BLaER1 treated with 17β-estradiol and CSF1 and Interleukin-3, amounts not matched to agents 10 nM and 100 nM (cell line): ENCODE data around the gene PLEKHA7.

Experiments
- H3K27ac ChIP-seq, 11 experiments: shearing (Covaris generic); formaldehyde crosslinking; 2 replicates each; pipeline ENCODE4 v1.8.1; 2022
- H3K27me3 ChIP-seq, 11 experiments: shearing (Covaris generic); formaldehyde crosslinking; 2 replicates each; pipeline ENCODE4 v1.8.1; 2022
- H3K36me3 ChIP-seq, 11 experiments: shearing (Covaris generic); formaldehyde crosslinking; 2 replicates each; pipeline ENCODE4 v1.8.1; 2022
- H3K4me1 ChIP-seq, 10 experiments: shearing (Covaris generic); formaldehyde crosslinking; 2 replicates each; pipeline ENCODE4 v1.8.1; 2022
- H3K4me2 ChIP-seq, 11 experiments: shearing (Covaris generic); formaldehyde crosslinking; 2 replicates each; pipeline ENCODE4 v1.8.1; 2022
- H3K4me3 ChIP-seq, 10 experiments: shearing (Covaris generic); formaldehyde crosslinking; 2 replicates each; pipeline ENCODE4 v1.8.1; 2022
- H3K9ac ChIP-seq, 11 experiments: shearing (Covaris generic); formaldehyde crosslinking; 2 replicates each; pipeline ENCODE4 v1.8.1; 2022
- H3K9me3 ChIP-seq, 11 experiments: shearing (Covaris generic); formaldehyde crosslinking; replicated peaks in 1 of 11; 2 replicates each; pipeline ENCODE4 v1.8.1; 2022
- H4K20me1 ChIP-seq, 11 experiments: shearing (Covaris generic); formaldehyde crosslinking; 2 replicates each; pipeline ENCODE4 v1.8.1; 2022
- Cebpa-rat ChIP-seq, 11 experiments: shearing (Covaris generic); IDR thresholded peaks; 2 replicates each; pipeline ENCODE4 v1.8.1; 2022

The PLEKHA7 gene

GRCh38 chr11:16744128-16744725, 270.0 kb downstream of the PLEKHA7 start:
- H3K4me2 ChIP-seq, result peak overlapping the region in 1 of 11 experiments; percentile 24; a peak in 2 of 22 replicates
- H4K20me1 ChIP-seq, result peaks cover 84 to 100% (median 96%) of the 10 kb centered on the region in 11 experiments
- no peak overlapping the region for H3K4me3 ChIP-seq

GRCh38 chr11:16743478-16743877, 270.7 kb downstream of the PLEKHA7 start:
- H3K36me3 ChIP-seq, result peaks cover 50 to 85% (median 79%) of the 10 kb centered on the region in 11 experiments
- H3K9me3 ChIP-seq, result peaks cover 0 to 4% (median 0%) of the 10 kb centered on the region in 11 experiments; a peak in 2 of 22 replicates
- H4K20me1 ChIP-seq, result peaks cover 80 to 94% (median 88%) of the 10 kb centered on the region in 11 experiments
- H3K27me3 ChIP-seq, result no peaks in the 10 kb centered on the region
- H3K4me3 ChIP-seq, result no peak overlapping the region
- H3K9ac ChIP-seq, result no peak overlapping the region
- peaks cover 19 to 53% (median 35%) of the 10 kb centered on the region in 10 experiments for H3K4me1 ChIP-seq
- TF ChIP-seq Cebpa-rat (IDR thresholded peaks at IDR 0.05), result 0 out of 22 replicates have a peak, but pooled peaks of 1 of the 11 experiments have one; percentile 19
- H3K4me2 ChIP-seq, result peak overlapping the region in 2 of 11 experiments; percentile 13 to 81; a peak in 2 of 22 replicates
- H3K27ac ChIP-seq, result no peak overlapping the region

More at GRCh38 chr11:16744128-16744725, 270.0 kb downstream of the PLEKHA7 start:
- peaks cover 57 to 93% (median 86%) of the 10 kb centered on the region in 11 experiments for H3K36me3 ChIP-seq
- TF ChIP-seq Cebpa-rat (IDR thresholded peaks at IDR 0.05), result peak in 3 of 11 experiments; percentile 20 to 36 (median 32); a peak in 2 of 22 replicates
- peaks cover 0 to 4% (median 0%) of the 10 kb centered on the region in 11 experiments; a peak in 2 of 22 replicates for H3K9me3 ChIP-seq
- H3K27me3 ChIP-seq, result no peaks in the 10 kb centered on the region
- peaks cover 19 to 53% (median 35%) of the 10 kb centered on the region in 10 experiments for H3K4me1 ChIP-seq
- H3K27ac ChIP-seq, result no peak overlapping the region
- no peak overlapping the region for H3K9ac ChIP-seq

GRCh38 chr11:16741473-16741872, 272.7 kb downstream of the PLEKHA7 start:
- H3K27me3 ChIP-seq, result no peaks in the 10 kb centered on the region
- no peak overlapping the region for H3K9ac ChIP-seq
- peak overlapping the region in 3 of 10 experiments; percentile 2 to 30 (median 23); a peak in 1 of 20 replicates for H3K4me3 ChIP-seq
- no peak for TF ChIP-seq Cebpa-rat (IDR thresholded peaks at IDR 0.05)
- no peak overlapping the region for H3K27ac ChIP-seq
- H3K9me3 ChIP-seq, result peaks cover 0 to 4% (median 0%) of the 10 kb centered on the region in 11 experiments; a peak in 2 of 22 replicates
- H3K4me2 ChIP-seq, result peak overlapping the region; percentile 50 to 97 (median 91)
- H3K36me3 ChIP-seq, result peaks cover 30 to 65% (median 59%) of the 10 kb centered on the region in 11 experiments
- peaks cover 19 to 60% (median 40%) of the 10 kb centered on the region in 10 experiments for H3K4me1 ChIP-seq
- peaks cover 61 to 74% (median 68%) of the 10 kb centered on the region in 11 experiments for H4K20me1 ChIP-seq

GRCh38 chr11:16738947-16739815, 275.0 kb downstream of the PLEKHA7 start:
- Histone ChIP-seq H3K9ac (peak overlapping the region; percentile 97 to 99 (median 99)), H3K9me3 (peaks cover 0 to 4% (median 0%) of the 10 kb centered on the region in 11 experiments; a peak in 2 of 22 replicates), H3K27ac (peak overlapping the region; percentile 97 to 99 (median 98)), H3K4me2 (peak overlapping the region; percentile 81 to 97 (median 91)), H3K4me3 (peak overlapping the region; percentile 74 to 85 (median 78)), H3K27me3 (no peaks in the 10 kb centered on the region), H3K4me1 (peaks cover 19 to 48% (median 38%) of the 10 kb centered on the region in 10 experiments), H4K20me1 (peaks cover 38 to 51% (median 45%) of the 10 kb centered on the region in 11 experiments), H3K36me3 (peaks cover 7 to 42% (median 36%) of the 10 kb centered on the region in 11 experiments; a peak in 21 of 22 replicates)
- TF ChIP-seq Cebpa-rat (IDR thresholded peaks at IDR 0.05), result no peak

- H3K4me3 ChIP-seq, result peak within 1 kb of the TSS; percentile 74 to 85 (median 78)
- H3K4me2 ChIP-seq, result peak within 1 kb of the TSS; percentile 81 to 97 (median 91)
- no peak for TF ChIP-seq Cebpa-rat (IDR thresholded peaks at IDR 0.05)
- peak within 1 kb of the TSS; percentile 97 to 99 (median 99) for H3K9ac ChIP-seq
- no peaks in the 10 kb centered on the region for H3K27me3 ChIP-seq
- H3K4me1 ChIP-seq, result peaks cover 19 to 45% (median 35%) of the 10 kb centered on the region in 10 experiments
- H4K20me1 ChIP-seq, result peaks cover 34 to 43% (median 39%) of the 10 kb centered on the region in 11 experiments
- peaks cover 4 to 36% (median 32%) of the 10 kb centered on the region in 11 experiments; a peak in 20 of 22 replicates for H3K36me3 ChIP-seq
- H3K9me3 ChIP-seq, result peaks cover 0 to 4% (median 0%) of the 10 kb centered on the region in 11 experiments; a peak in 2 of 22 replicates
- peak within 1 kb of the TSS; percentile 97 to 99 (median 98) for H3K27ac ChIP-seq
These were observed 275.8 kb downstream of the PLEKHA7 start, which contains the start of gene C11orf58 for GRCh38 chr11:16738193-16738946. C11orf58 (plus strand) TSS chr11:16738647; CDS start chr11:16738779, 132 bp downstream.

GRCh38 chr11:16737818-16738192, 276.4 kb downstream of the PLEKHA7 start:
- Histone ChIP-seq H3K9me3 (peaks cover 0 to 4% (median 0%) of the 10 kb centered on the region in 11 experiments; a peak in 2 of 22 replicates), H3K9ac (peak overlapping the region; percentile 97 to 99 (median 99)), H3K4me2 (peak overlapping the region; percentile 63 to 84 (median 76)), H4K20me1 (peaks cover 28 to 37% (median 33%) of the 10 kb centered on the region in 11 experiments), H3K27me3 (no peaks in the 10 kb centered on the region), H3K4me1 (peaks cover 19 to 39% (median 32%) of the 10 kb centered on the region in 10 experiments), H3K4me3 (peak overlapping the region; percentile 74 to 85 (median 78)), H3K27ac (peak overlapping the region; percentile 97 to 99 (median 98)), H3K36me3 (peaks cover 4 to 30% (median 27%) of the 10 kb centered on the region in 11 experiments; a peak in 20 of 22 replicates)
- no peak for TF ChIP-seq Cebpa-rat (IDR thresholded peaks at IDR 0.05)
